ENCODE data around the gene CYP4V2.

Gene CYP4V2

GRCh38 chr4:186167605-186168004 lies 23.8 kb upstream of the CYP4V2 start:
- no peak for TF ChIP-seq CTCF (IDR thresholded peaks at IDR 0.05; ENCODE audit: insufficient read depth, missing control alignments)
- FAIRE-seq, result no peak
- no peak for DNase-seq (ENCODE audit: insufficient read length, low spot score)

- DNase-seq (ENCODE audit: insufficient read length, low spot score) (no peak), FAIRE-seq (no peak)
- no peak for TF ChIP-seq CTCF (IDR thresholded peaks at IDR 0.05; ENCODE audit: insufficient read depth, missing control alignments)
These were observed 22.6 kb upstream of the CYP4V2 start for GRCh38 chr4:186168750-186169149.

GRCh38 chr4:186169333-186169944 lies 21.9 kb upstream of the CYP4V2 start:
- no peak for DNase-seq (ENCODE audit: insufficient read length, low spot score)
- TF ChIP-seq CTCF (IDR thresholded peaks at IDR 0.05; ENCODE audit: insufficient read depth, missing control alignments), result no peak
- no peak for FAIRE-seq

- DNase-seq (ENCODE audit: insufficient read length, low spot score) (no peak), FAIRE-seq (no peak)
- TF ChIP-seq CTCF (IDR thresholded peaks at IDR 0.05; ENCODE audit: insufficient read depth, missing control alignments), result no peak
These were observed 21.2 kb upstream of the CYP4V2 start for GRCh38 chr4:186169945-186170802.

- FAIRE-seq, result no peak
- no peak for TF ChIP-seq CTCF (IDR thresholded peaks at IDR 0.05; ENCODE audit: insufficient read depth, missing control alignments)
- no peak for DNase-seq (ENCODE audit: insufficient read length, low spot score)
These were observed 20.4 kb upstream of the CYP4V2 start for GRCh38 chr4:186170966-186171365.

GRCh38 chr4:186172546-186172945 lies 18.8 kb upstream of the CYP4V2 start:
- FAIRE-seq (no peak), DNase-seq (ENCODE audit: insufficient read length, low spot score) (no peak)
- no peak for TF ChIP-seq CTCF (IDR thresholded peaks at IDR 0.05; ENCODE audit: insufficient read depth, missing control alignments)

- DNase-seq (ENCODE audit: insufficient read length, low spot score) (no peak), FAIRE-seq (no peak)
- TF ChIP-seq CTCF (IDR thresholded peaks at IDR 0.05; ENCODE audit: insufficient read depth, missing control alignments), result no peak
These were observed 3.3 kb upstream of the CYP4V2 start for GRCh38 chr4:186188107-186188506.

Measured in D721Med (cell line).